Measurements from ENCODE around the gene KRTAP10-11. TPM values are rescaled to one million over a fixed set of nuclear protein-coding genes. Genes with fewer than 3 reads are reported as not detected.

Gene KRTAP10-11
- total RNA-seq, 2 experiments from 2014 or later: not detected

DNA sequence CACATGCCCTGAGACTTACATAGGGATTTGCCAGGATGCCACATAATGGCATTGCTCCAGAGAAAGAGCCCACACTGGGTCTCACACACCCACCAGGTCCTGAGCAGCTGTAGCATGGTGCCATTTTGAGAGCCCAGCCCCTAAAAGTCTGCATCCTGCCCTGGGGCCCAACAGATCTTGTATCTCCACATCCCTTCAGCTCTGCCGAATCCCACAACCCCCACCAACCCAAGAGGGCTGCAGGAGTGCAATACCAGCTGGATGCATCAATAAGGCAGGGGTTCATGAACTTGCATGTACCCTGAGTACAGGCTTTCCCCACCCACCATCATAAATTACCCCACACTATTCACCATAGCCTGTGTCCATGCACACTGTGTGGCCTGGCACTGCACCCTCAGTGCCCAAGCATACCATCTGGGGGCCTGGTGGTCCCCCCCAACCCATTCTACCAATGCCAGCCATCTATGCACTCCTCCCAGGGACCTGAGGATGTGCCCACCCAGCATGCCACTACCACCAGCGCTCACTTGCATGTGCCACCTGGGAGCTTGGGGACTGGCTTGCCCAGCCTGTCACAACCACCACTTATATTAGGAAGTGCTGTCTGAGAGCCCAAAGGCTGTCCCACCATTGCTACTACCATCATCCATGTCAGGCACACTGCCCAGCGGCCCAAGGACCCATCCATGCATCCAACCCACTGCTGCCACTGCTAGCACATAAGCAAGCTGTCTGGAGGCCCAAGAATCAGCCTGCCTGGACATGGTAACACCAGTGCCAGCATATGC lies 24.6 kb downstream of the KRTAP10-11 start:
- Histone ChIP-seq H3K4me1 (ENCODE audit: insufficient read depth, low read length, poor library complexity, severe bottlenecking) (no peaks in the 10 kb centered on the region), H4K20me1 (ENCODE audit: insufficient read depth, low read length) (no peaks in the 10 kb centered on the region), H3K36me3 (ENCODE audit: insufficient read depth, low read length) (no peaks in the 10 kb centered on the region), H3K4me2 (ENCODE audit: low read length) (no peak overlapping the region), H3K4me3 (ENCODE audit: low read depth, low read length, poor library complexity, severe bottlenecking) (no peak overlapping the region), H3K9me3 (ENCODE audit: low read length) (no peaks in the 10 kb centered on the region), H2AFZ (ENCODE audit: low read length) (no peak overlapping the region), H3K9me2 (ENCODE audit: insufficient read depth, low read length) (no peaks in the 10 kb centered on the region; the same call in 1 of the 2 replicates), H3K27ac (ENCODE audit: low read depth, low read length, poor library complexity, severe bottlenecking) (no peak overlapping the region), H3K79me2 (ENCODE audit: insufficient read depth, low read depth, low read length) (no peaks in the 10 kb centered on the region)
- no peak for DNase-seq (ENCODE audit: low spot score)
- TF ChIP-seq, protein P1, sequence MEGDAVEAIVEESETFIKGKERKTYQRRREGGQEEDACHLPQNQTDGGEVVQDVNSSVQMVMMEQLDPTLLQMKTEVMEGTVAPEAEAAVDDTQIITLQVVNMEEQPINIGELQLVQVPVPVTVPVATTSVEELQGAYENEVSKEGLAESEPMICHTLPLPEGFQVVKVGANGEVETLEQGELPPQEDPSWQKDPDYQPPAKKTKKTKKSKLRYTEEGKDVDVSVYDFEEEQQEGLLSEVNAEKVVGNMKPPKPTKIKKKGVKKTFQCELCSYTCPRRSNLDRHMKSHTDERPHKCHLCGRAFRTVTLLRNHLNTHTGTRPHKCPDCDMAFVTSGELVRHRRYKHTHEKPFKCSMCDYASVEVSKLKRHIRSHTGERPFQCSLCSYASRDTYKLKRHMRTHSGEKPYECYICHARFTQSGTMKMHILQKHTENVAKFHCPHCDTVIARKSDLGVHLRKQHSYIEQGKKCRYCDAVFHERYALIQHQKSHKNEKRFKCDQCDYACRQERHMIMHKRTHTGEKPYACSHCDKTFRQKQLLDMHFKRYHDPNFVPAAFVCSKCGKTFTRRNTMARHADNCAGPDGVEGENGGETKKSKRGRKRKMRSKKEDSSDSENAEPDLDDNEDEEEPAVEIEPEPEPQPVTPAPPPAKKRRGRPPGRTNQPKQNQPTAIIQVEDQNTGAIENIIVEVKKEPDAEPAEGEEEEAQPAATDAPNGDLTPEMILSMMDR (conservative IDR thresholded peaks at IDR 0.05; ENCODE audit: low read length): no peak
- TF ChIP-seq EZH2phosphoT487 (IDR thresholded peaks at IDR 0.05; ENCODE audit: borderline replicate concordance, low read depth, low read length): no peak
- no TSS peak for BruUV-seq (replicated peaks)
- CTCF ChIA-PET (ENCODE audit: unreplicated experiment): no interaction called here
- POLR2A ChIA-PET: no interaction called here
- intact Hi-C loops (cut with micrococcal nuclease; ENCODE audit: unreplicated experiment): no loop called here

- H4K20me1 ChIP-seq (ENCODE audit: insufficient read depth, low read length): no peaks in the 10 kb centered on the region
- no peaks in the 10 kb centered on the region for H3K4me1 ChIP-seq (ENCODE audit: insufficient read depth, low read length, poor library complexity, severe bottlenecking)
- intact Hi-C loops (cut with micrococcal nuclease; ENCODE audit: unreplicated experiment): no loop called here
- no peaks in the 10 kb centered on the region; the same call in 1 of the 2 replicates for H3K9me2 ChIP-seq (ENCODE audit: insufficient read depth, low read length)
- no peaks in the 10 kb centered on the region for H3K79me2 ChIP-seq (ENCODE audit: insufficient read depth, low read depth, low read length)
- no peak overlapping the region for H3K4me3 ChIP-seq (ENCODE audit: low read depth, low read length, poor library complexity, severe bottlenecking)
- CTCF ChIA-PET (ENCODE audit: unreplicated experiment): no interaction called here
- POLR2A ChIA-PET: no interaction called here
- TF ChIP-seq, protein P1 (conservative IDR thresholded peaks at IDR 0.05; ENCODE audit: low read length): no peak
- no peak for TF ChIP-seq EZH2phosphoT487 (IDR thresholded peaks at IDR 0.05; ENCODE audit: borderline replicate concordance, low read depth, low read length)
- H3K36me3 ChIP-seq (ENCODE audit: insufficient read depth, low read length): no peaks in the 10 kb centered on the region
- no peak overlapping the region for H3K27ac ChIP-seq (ENCODE audit: low read depth, low read length, poor library complexity, severe bottlenecking)
- no TSS peak for BruUV-seq (replicated peaks)
- DNase-seq (ENCODE audit: low spot score): no peak
- H3K4me2 ChIP-seq (ENCODE audit: low read length): no peak overlapping the region
- H3K9me3 ChIP-seq (ENCODE audit: low read length): no peaks in the 10 kb centered on the region
- no peak overlapping the region for H2AFZ ChIP-seq (ENCODE audit: low read length)
Observed at GRCh38 chr21:44671911-44672310, 25.7 kb downstream of the KRTAP10-11 start.

- Histone ChIP-seq H3K4me1 (ENCODE audit: insufficient read depth, low read length, poor library complexity, severe bottlenecking) (no peaks in the 10 kb centered on the region), H3K27ac (ENCODE audit: low read depth, low read length, poor library complexity, severe bottlenecking) (no peak overlapping the region), H3K4me2 (ENCODE audit: low read length) (no peak overlapping the region), H3K36me3 (ENCODE audit: insufficient read depth, low read length) (no peaks in the 10 kb centered on the region), H3K9me2 (ENCODE audit: insufficient read depth, low read length) (no peaks in the 10 kb centered on the region; the same call in 1 of the 2 replicates), H4K20me1 (ENCODE audit: insufficient read depth, low read length) (no peaks in the 10 kb centered on the region), H3K4me3 (ENCODE audit: low read depth, low read length, poor library complexity, severe bottlenecking) (no peak overlapping the region), H2AFZ (ENCODE audit: low read length) (no peak overlapping the region), H3K79me2 (ENCODE audit: insufficient read depth, low read depth, low read length) (no peaks in the 10 kb centered on the region), H3K9me3 (ENCODE audit: low read length) (no peaks in the 10 kb centered on the region)
- TF ChIP-seq EZH2phosphoT487 (IDR thresholded peaks at IDR 0.05; ENCODE audit: borderline replicate concordance, low read depth, low read length): no peak
- TF ChIP-seq, protein P1 (conservative IDR thresholded peaks at IDR 0.05; ENCODE audit: low read length): no peak
- ChIA-PET CTCF (ENCODE audit: unreplicated experiment) (no interaction called here), POLR2A (no interaction called here)
- intact Hi-C loops (cut with micrococcal nuclease; ENCODE audit: unreplicated experiment): no loop called here
- no TSS peak for BruUV-seq (replicated peaks)
- no peak for DNase-seq (ENCODE audit: low spot score)
Observed at GRCh38 chr21:44677881-44678280, 31.7 kb downstream of the KRTAP10-11 start.
